Measurements from ENCODE around the gene FMN2. TPM values are rescaled to one million over a fixed set of nuclear protein-coding genes. Genes with fewer than 3 reads are reported as not detected.
A peak's percentile ranks its signal among the peaks of the same experiment; 100 is the strongest.

FMN2 gene
- total and polyA plus RNA-seq, 9 donors, result 0.60 to 10.1 (median 2.5) TPM

- Histone ChIP-seq H3K4me3 (no peak overlapping the region), H3K4me1 (ENCODE audit: insufficient read depth) (no peaks in the 10 kb centered on the region), H3K27me3 (no peaks in the 10 kb centered on the region), H3K36me3 (no peaks in the 10 kb centered on the region), H3K9me3 (no peaks in the 10 kb centered on the region), H3K27ac (no peak overlapping the region)
- intact Hi-C loops (cut with DNase I), result no loop called here
- TF ChIP-seq EP300 (IDR thresholded peaks at IDR 0.05) (no peak), CTCF (IDR thresholded peaks at IDR 0.05) (no peak), POLR2A (IDR thresholded peaks at IDR 0.05) (no peak)
- 27 to 47% (median 28%) methylated on average over 2 of the region's 2 CpGs for WGBS, 3 donors
- no peak for DNase-seq
Observed at GRCh38 chr1:240090014-240090413, 1.7 kb upstream of the FMN2 start.

- Histone ChIP-seq H3K27ac (no peak overlapping the region), H3K9me3 (no peaks in the 10 kb centered on the region), H3K36me3 (no peaks in the 10 kb centered on the region), H3K27me3 (no peaks in the 10 kb centered on the region), H3K4me3 (no peak overlapping the region), H3K4me1 (ENCODE audit: insufficient read depth) (no peaks in the 10 kb centered on the region)
- intact Hi-C loops (cut with DNase I), result no loop called here
- WGBS, 3 donors, result 25 to 36% (median 31%) methylated on average over 5 of the region's 5 CpGs
- TF ChIP-seq CTCF (IDR thresholded peaks at IDR 0.05) (no peak), POLR2A (IDR thresholded peaks at IDR 0.05) (no peak)
- no peak for DNase-seq
Observed at GRCh38 chr1:240090957-240091600, 604 bp upstream of the FMN2 start.

GRCh38 chr1:240092301-240093119 lies 827 bp downstream of the FMN2 start:
- Histone ChIP-seq H3K27ac (peak overlapping the region in 1 of 2 donors; percentile 46), H3K4me1 (ENCODE audit: insufficient read depth) (no peaks in the 10 kb centered on the region), H3K27me3 (no peaks in the 10 kb centered on the region), H3K36me3 (no peaks in the 10 kb centered on the region), H3K4me3 (peak overlapping the region; percentile 16), H3K9me3 (no peaks in the 10 kb centered on the region)
- intact Hi-C loops (cut with DNase I), result no loop called here
- no peak for TF ChIP-seq EP300 (IDR thresholded peaks at IDR 0.05)
- 1% methylated on average over 51 to 70 of the region's 70 CpGs for WGBS, 3 donors
- DNase-seq, result peak in 4 of 5 donors; percentile 41 to 73 (median 44)

GRCh38 chr1:240093120-240093961 lies 1.7 kb downstream of the FMN2 start:
- peak overlapping the region in 1 of 2 donors; percentile 46 for H3K27ac ChIP-seq
- H3K27me3 ChIP-seq, result no peaks in the 10 kb centered on the region
- H3K4me3 ChIP-seq, result peak overlapping the region; percentile 16
- no peaks in the 10 kb centered on the region for H3K9me3 ChIP-seq
- no peak for TF ChIP-seq POLR2A (IDR thresholded peaks at IDR 0.05)
- no peak for TF ChIP-seq EP300 (IDR thresholded peaks at IDR 0.05)
- no peaks in the 10 kb centered on the region for H3K36me3 ChIP-seq
- no peaks in the 10 kb centered on the region for H3K4me1 ChIP-seq (ENCODE audit: insufficient read depth)
- intact Hi-C loops (cut with DNase I), result no loop called here
- DNase-seq, result peak in 3 of 5 donors; percentile 20 to 49 (median 29)
- WGBS, 3 donors, result 8 to 15% (median 11%) methylated on average over 31 to 65 of the region's 65 CpGs

- intact Hi-C loops (cut with DNase I), result no loop called here
- Histone ChIP-seq H3K27ac (no peak overlapping the region), H3K4me3 (no peak overlapping the region)
Observed at GRCh38 chr1:240094041-240094722, 2.5 kb downstream of the FMN2 start.

More at GRCh38 chr1:240094041-240094722, 2.5 kb downstream of the FMN2 start:
- no peaks in the 10 kb centered on the region for H3K27me3 ChIP-seq
- H3K4me1 ChIP-seq (ENCODE audit: insufficient read depth), result no peaks in the 10 kb centered on the region
- no peak for DNase-seq
- H3K9me3 ChIP-seq, result no peaks in the 10 kb centered on the region
- TF ChIP-seq CTCF (IDR thresholded peaks at IDR 0.05) (no peak), POLR2A (IDR thresholded peaks at IDR 0.05) (no peak), EP300 (IDR thresholded peaks at IDR 0.05) (no peak)
- no peaks in the 10 kb centered on the region for H3K36me3 ChIP-seq
- WGBS, 3 donors, result 91 to 94% (median 94%) methylated on average over 14 of the region's 14 CpGs
